ENCODE results near the gene SS18. TPM values are rescaled to one million over a fixed set of nuclear protein-coding genes. Genes with fewer than 3 reads are reported as not detected.
"Not testable (repeated sequence)": the region's sequence is repeated elsewhere in the genome, so short reads cannot be mapped to it uniquely, and the experiment has no call there.

SS18 gene
- 84.4 and 88.2 TPM in 2 replicates for total RNA-seq
- long read RNA-seq, transcript SS18-201 (10 exons, 1,836 nt): major isoform, 249 of 364 reads
- long read RNA-seq, transcript SS18-205 (11 exons, 2,321 nt): minor isoform, 5 of 364 reads
- long read RNA-seq, transcript SS18-203 (11 exons, 3,414 nt): minor isoform, 51 of 364 reads
- long read RNA-seq, partial matches to known transcripts: 10 of 364 reads
- long read RNA-seq, other reads (novel, unspliced or antisense): 45 of 364 reads

GRCh38 chr18:26090130-26091046, at the start of gene SS18:
Gene SS18, minus strand, starts transcription at chr18:26090613. Its CDS starts 44 bp downstream, at chr18:26090569.
- peak; percentile 84 for DNase-seq (ENCODE audit: low spot score, unreplicated experiment)
- no peaks in the 10 kb centered on the region for H3K27me3 Mint-ChIP-seq
- H3K4me1 Mint-ChIP-seq (ENCODE audit: low read depth): peaks cover 16% of the 10 kb centered on the region
- H3K4me3 Mint-ChIP-seq (ENCODE audit: low read depth): peak within 1 kb of the TSS; percentile 96
- peaks cover 3% of the 10 kb centered on the region for H3K36me3 Mint-ChIP-seq (ENCODE audit: insufficient read depth)
- no peak for TF ChIP-seq CTCF (IDR thresholded peaks at IDR 0.05; ENCODE audit: unreplicated experiment)
- peak within 1 kb of the TSS; percentile 98 for H3K27ac Mint-ChIP-seq
- no peaks in the 10 kb centered on the region for H3K9me3 Mint-ChIP-seq (ENCODE audit: low read depth)

GRCh38 chr18:26135548-26135947, 45.1 kb upstream of the SS18 start:
- TF ChIP-seq CTCF (IDR thresholded peaks at IDR 0.05; ENCODE audit: unreplicated experiment): no peak
- peaks cover 3% of the 10 kb centered on the region for H3K9me3 Mint-ChIP-seq (ENCODE audit: low read depth)
- H3K4me3 Mint-ChIP-seq (ENCODE audit: low read depth): no peak overlapping the region
- H3K4me1 Mint-ChIP-seq (ENCODE audit: low read depth): no peaks in the 10 kb centered on the region
- H3K36me3 Mint-ChIP-seq (ENCODE audit: insufficient read depth): no peaks in the 10 kb centered on the region
- no peak overlapping the region for H3K27ac Mint-ChIP-seq
- DNase-seq (ENCODE audit: low spot score, unreplicated experiment): no peak
- peaks cover 10% of the 10 kb centered on the region for H3K27me3 Mint-ChIP-seq

GRCh38 chr18:26134107-26134506, 43.7 kb upstream of the SS18 start:
- Mint-ChIP-seq H3K36me3 (ENCODE audit: insufficient read depth) (no peaks in the 10 kb centered on the region), H3K27ac (no peak overlapping the region)

GRCh38 chr18:26133652-26134051, 43.2 kb upstream of the SS18 start, which contains the start of gene PSMA8:
Gene PSMA8, plus strand, starts transcription at chr18:26133869. Its CDS starts 97 bp downstream, at chr18:26133966.
- no peak for TF ChIP-seq CTCF (IDR thresholded peaks at IDR 0.05; ENCODE audit: unreplicated experiment)
- Mint-ChIP-seq H3K27me3 (peaks cover 10% of the 10 kb centered on the region), H3K27ac (no peak within 1 kb of the TSS), H3K4me3 (ENCODE audit: low read depth) (peak within 1 kb of the TSS; percentile 55), H3K9me3 (ENCODE audit: low read depth) (no peaks in the 10 kb centered on the region), H3K36me3 (ENCODE audit: insufficient read depth) (no peaks in the 10 kb centered on the region), H3K4me1 (ENCODE audit: low read depth) (no peaks in the 10 kb centered on the region)
- DNase-seq (ENCODE audit: low spot score, unreplicated experiment): no peak

More at GRCh38 chr18:26134107-26134506, 43.7 kb upstream of the SS18 start:
- no peak for TF ChIP-seq CTCF (IDR thresholded peaks at IDR 0.05; ENCODE audit: unreplicated experiment)
- Mint-ChIP-seq H3K27me3 (peaks cover 10% of the 10 kb centered on the region), H3K4me1 (ENCODE audit: low read depth) (no peaks in the 10 kb centered on the region), H3K9me3 (ENCODE audit: low read depth) (no peaks in the 10 kb centered on the region), H3K4me3 (ENCODE audit: low read depth) (peak overlapping the region; percentile 55)
- no peak for DNase-seq (ENCODE audit: low spot score, unreplicated experiment)

- not testable (repeated sequence) for H3K4me1 Mint-ChIP-seq (ENCODE audit: low read depth); H3K36me3 Mint-ChIP-seq (ENCODE audit: insufficient read depth); H3K27ac Mint-ChIP-seq; H3K4me3 Mint-ChIP-seq (ENCODE audit: low read depth); H3K9me3 Mint-ChIP-seq (ENCODE audit: low read depth); H3K27me3 Mint-ChIP-seq; DNase-seq (ENCODE audit: low spot score, unreplicated experiment)
These were observed 37.8 kb upstream of the SS18 start for GRCh38 chr18:26128192-26128591.

Data from progenitor cell of endocrine pancreas (in vitro differentiated cells).